Spinal cord (tissue), 10 donors: ENCODE measurements around the gene SPAAR. TPM values are rescaled to one million over a fixed set of nuclear protein-coding genes. Genes with fewer than 3 reads are reported as not detected.
A peak's percentile ranks its signal among the peaks of the same experiment; 100 is the strongest.
"Not testable (repeated sequence)": the region's sequence is repeated elsewhere in the genome, so short reads cannot be mapped to it uniquely, and the experiment has no call there.

Source experiments
- DNase-seq, 6 donors: peaks; one replicate each; pipeline versions ENCODE4 v3.0.0 to v3.0.0-alpha.2; 2013 to 2015; ENCODE audit warnings: low spot score in 6 of 6, low read depth in 4 of 6
- H3K27ac ChIP-seq: one replicate; pipeline ENCODE4 v1.5.1; 2013; ENCODE audit warnings: low read depth, low read length, control low read depth
- H3K27me3 ChIP-seq: one replicate; pipeline ENCODE4 v1.6.1; 2013; ENCODE audit warnings: low read length; ENCODE audit not compliant: control insufficient read depth, insufficient read depth
- H3K36me3 ChIP-seq: one replicate; pipeline ENCODE4 v1.6.1; 2013; ENCODE audit warnings: low read length; ENCODE audit not compliant: control insufficient read depth, insufficient read depth
- H3K4me1 ChIP-seq: one replicate; pipeline ENCODE4 v1.6.1; 2013; ENCODE audit warnings: low read length; ENCODE audit not compliant: control insufficient read depth, insufficient read depth
- H3K4me3 ChIP-seq: one replicate; pipeline ENCODE4 v1.5.1; 2013; ENCODE audit warnings: low read depth, low read length, control low read depth
- H3K9me3 ChIP-seq: one replicate; pipeline ENCODE4 v1.6.1; 2013; ENCODE audit warnings: low read length; ENCODE audit not compliant: control insufficient read depth, insufficient read depth
- WGBS: methylation state at CpG from one replicate; pipeline ENCODE4 v1.1.5; 2013; ENCODE audit warnings: missing lambda C conversion rate; ENCODE audit not compliant: insufficient coverage; 5-methylcytosine and 5-hydroxymethylcytosine counted together
- polyA plus RNA-seq, 2 donors: library from polyadenylated mRNA; unstranded; fragments of 120-200 nt; gene quantifications; one replicate each; pipeline ENCODE4 v1.2.1, GENCODE V29; 2013; ENCODE audit not compliant: insufficient read length in 2 of 2
- total RNA-seq, 2 donors: library from RNA; depleted of rRNA in 1 of 2; stranded (reverse); fragments of 120-200 nt in 1 of 2; fragments of >200 nt in 1 of 2; gene quantifications; one replicate each; pipeline versions ENCODE4 v1.2.3 to v1.2.4, GENCODE V29; 2013 to 2014
- donor health status: healthy.

The SPAAR gene
- total and polyA plus RNA-seq, 4 donors = 0.69 to 1.8 (median 1.2) TPM

GRCh38 chr9:35908504-35909125 is 675 bp upstream of the SPAAR start:
- DNase-seq = peak in 2 of 6 donors; percentile 39 to 89
- peaks cover 64% of the 10 kb centered on the region for H3K4me1 ChIP-seq
- 62% methylated on average over 4 of the region's 9 CpGs for WGBS
- H3K27ac ChIP-seq = peak overlapping the region; percentile 96
- H3K36me3 ChIP-seq = peaks cover 3% of the 10 kb centered on the region
- no peaks in the 10 kb centered on the region for H3K9me3 ChIP-seq
- H3K27me3 ChIP-seq = peaks cover 2% of the 10 kb centered on the region
- no peak overlapping the region for H3K4me3 ChIP-seq

DNA sequence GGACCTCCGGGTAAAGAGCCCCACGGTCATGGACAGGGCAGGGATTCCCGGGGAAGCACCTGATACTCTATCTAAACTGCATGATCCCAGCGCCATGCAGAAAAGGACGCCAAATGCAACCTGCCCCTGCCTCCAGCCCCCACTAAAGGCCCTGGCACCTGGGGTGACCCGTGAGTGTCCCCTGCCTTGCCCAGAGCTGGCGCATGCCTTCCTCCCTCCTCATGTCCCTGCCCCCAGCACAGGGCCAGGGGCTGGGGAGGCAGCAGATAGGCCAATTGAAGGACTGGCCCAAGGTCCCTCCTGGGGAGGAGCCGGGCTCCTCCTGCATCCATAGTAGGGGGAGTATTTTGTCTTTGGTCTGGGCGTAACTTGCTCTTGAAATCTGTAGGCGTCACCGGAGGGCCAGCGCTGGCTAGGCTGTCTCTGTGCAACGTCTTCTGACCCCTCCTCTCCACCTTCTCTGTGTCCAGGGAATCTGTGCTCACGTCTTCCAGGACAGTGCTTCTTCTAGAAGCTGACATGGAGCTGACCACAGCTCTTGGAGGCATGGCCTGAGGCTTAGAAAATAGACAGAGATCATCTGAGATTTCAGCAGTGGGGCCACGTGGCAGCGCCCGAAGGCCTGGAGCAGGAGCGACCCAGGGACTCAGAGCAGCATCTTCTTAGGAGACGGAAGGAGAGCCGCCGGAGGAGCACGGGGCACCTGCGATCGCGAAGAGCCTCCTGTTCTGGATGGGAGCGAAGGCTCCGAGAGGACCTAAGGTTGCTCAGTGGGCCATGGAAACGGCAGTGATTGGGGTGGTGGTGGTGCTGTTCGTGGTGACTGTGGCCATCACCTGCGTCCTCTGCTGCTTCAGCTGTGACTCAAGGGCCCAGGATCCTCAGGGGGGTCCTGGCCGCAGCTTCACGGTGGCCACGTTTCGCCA is 660 bp downstream of the SPAAR start:
- H3K27me3 ChIP-seq = peaks cover 2% of the 10 kb centered on the region
- H3K4me3 ChIP-seq = no peak overlapping the region
- WGBS = 93% methylated on average over 32 of the region's 34 CpGs
- peak overlapping the region; percentile 96 for H3K27ac ChIP-seq
- DNase-seq = no peak
- no peaks in the 10 kb centered on the region for H3K9me3 ChIP-seq
- peaks cover 55% of the 10 kb centered on the region for H3K4me1 ChIP-seq
- H3K36me3 ChIP-seq = peaks cover 3% of the 10 kb centered on the region

DNA sequence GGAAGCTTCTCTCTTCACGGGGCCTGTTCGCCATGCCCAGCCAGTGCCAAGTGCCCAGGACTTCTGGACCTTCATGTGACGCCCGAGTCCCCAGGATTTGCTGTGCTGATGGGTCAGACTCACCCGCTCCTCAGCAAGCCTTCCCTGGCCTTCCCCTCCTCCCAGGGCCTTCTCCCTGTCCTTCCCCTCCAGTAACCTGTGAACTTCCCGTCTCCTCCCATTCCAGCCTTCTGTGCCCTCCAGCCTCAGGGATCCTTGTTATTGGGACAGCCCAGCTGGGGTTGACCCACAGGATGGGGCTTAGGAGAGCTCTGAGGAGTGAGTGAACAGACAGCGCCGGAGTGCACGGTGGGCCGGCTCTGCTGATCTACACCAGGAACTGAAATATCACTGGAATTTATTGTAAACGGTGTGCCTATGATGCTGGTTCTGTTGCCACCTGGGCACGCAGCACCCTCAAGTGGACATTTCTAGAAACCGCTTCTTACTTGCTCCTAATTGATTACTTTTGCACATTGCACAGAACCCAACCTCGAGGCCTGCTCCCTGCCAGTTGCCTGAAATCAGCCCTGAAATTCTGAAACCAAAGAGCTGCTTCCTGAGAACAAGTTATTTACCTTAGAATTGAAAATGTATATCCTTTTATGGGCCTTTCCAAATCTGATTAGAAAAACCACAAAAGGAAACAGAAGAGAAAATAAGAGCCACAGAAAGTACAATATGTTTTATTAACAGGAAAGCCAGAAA is 1.5 kb downstream of the SPAAR start:
- peak overlapping the region; percentile 12 for H3K27ac ChIP-seq
- H3K36me3 ChIP-seq = peaks cover 3% of the 10 kb centered on the region
- H3K4me1 ChIP-seq = peaks cover 47% of the 10 kb centered on the region
- H3K27me3 ChIP-seq = peaks cover 2% of the 10 kb centered on the region
- DNase-seq = no peak
- 75% methylated on average over 11 of the region's 14 CpGs for WGBS
- H3K9me3 ChIP-seq = no peaks in the 10 kb centered on the region
- H3K4me3 ChIP-seq = no peak overlapping the region

- Histone ChIP-seq H3K4me1 (peaks cover 38% of the 10 kb centered on the region), H3K36me3 (peaks cover 3% of the 10 kb centered on the region), H3K4me3 (no peak overlapping the region), H3K27me3 (peaks cover 2% of the 10 kb centered on the region), H3K9me3 (no peaks in the 10 kb centered on the region), H3K27ac (peak overlapping the region; percentile 5)
- DNase-seq = no peak
- 87% methylated on average over 6 of the region's 10 CpGs for WGBS
Measured at GRCh38 chr9:35911690-35912089, 2.4 kb downstream of the SPAAR start.

- Histone ChIP-seq H3K36me3 (peaks cover 3% of the 10 kb centered on the region), H3K4me3 (no peak overlapping the region)
Measured at GRCh38 chr9:35912791-35913400, 3.6 kb downstream of the SPAAR start.

DNA sequence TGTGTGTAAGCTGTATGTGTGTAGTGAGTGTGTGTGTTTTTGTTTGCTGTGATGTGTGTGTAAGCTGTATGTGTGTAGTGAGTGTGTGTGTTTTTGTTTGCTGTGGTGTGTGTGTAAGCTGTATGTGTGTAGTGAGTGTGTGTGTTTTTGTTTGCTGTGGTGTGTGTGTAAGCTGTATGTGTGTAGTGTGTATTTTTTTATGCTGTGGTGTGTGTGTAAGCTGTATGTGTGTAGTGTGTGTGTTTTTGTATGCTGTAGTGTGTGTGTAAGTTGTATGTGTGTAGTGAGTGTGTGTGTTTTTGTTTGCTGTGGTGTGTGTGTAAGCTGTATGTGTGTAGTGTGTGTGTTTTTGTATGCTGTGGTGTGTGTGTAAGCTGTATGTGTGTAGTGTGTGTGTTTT is 4.1 kb downstream of the SPAAR start:
- not testable (repeated sequence) for H3K4me3 ChIP-seq, H3K27me3 ChIP-seq, H3K9me3 ChIP-seq, DNase-seq, H3K27ac ChIP-seq, H3K36me3 ChIP-seq
- H3K4me1 ChIP-seq = peaks cover 21% of the 10 kb centered on the region

More at GRCh38 chr9:35912791-35913400, 3.6 kb downstream of the SPAAR start:
- H3K4me1 ChIP-seq = peaks cover 26% of the 10 kb centered on the region
- WGBS = 55% methylated on average over 9 of the region's 10 CpGs
- H3K27ac ChIP-seq = no peak overlapping the region
- peaks cover 2% of the 10 kb centered on the region for H3K27me3 ChIP-seq
- no peaks in the 10 kb centered on the region for H3K9me3 ChIP-seq
- no peak for DNase-seq

DNA sequence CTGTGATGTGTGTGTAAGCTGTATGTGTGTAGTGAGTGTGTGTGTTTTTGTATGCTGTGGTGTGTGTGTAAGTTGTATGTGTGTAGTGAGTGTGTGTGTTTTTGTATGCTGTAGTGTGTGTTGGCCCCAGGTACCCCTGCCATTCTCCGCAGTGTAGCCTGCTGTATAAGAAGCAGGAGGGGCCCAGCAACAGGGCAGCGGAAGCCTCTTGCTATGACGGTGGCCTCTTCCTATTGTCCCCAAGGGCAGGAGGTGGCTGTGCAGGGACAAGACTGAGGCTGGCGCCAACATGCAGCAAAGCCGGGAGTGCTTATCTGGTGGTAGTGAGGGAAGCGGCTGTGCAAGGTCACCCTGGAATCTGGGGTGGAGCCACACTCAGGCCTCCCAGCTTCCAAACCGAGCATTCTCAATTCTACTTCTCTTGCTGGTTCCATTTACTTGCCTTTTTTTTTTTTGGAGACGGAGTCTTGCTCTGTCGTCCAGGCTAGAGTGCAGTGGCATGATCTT is 5.1 kb downstream of the SPAAR start:
- Histone ChIP-seq H3K36me3 (peaks cover 3% of the 10 kb centered on the region), H3K27ac (no peak overlapping the region), H3K27me3 (no peaks in the 10 kb centered on the region), H3K4me3 (no peak overlapping the region), H3K9me3 (no peaks in the 10 kb centered on the region), H3K4me1 (peaks cover 12% of the 10 kb centered on the region)
- 38% methylated on average over 6 of the region's 9 CpGs for WGBS
- DNase-seq = peak in 2 of 6 donors; percentile 14 to 63

GRCh38 chr9:35915681-35916294 is 6.5 kb downstream of the SPAAR start:
- H3K4me1 ChIP-seq = peaks cover 5% of the 10 kb centered on the region
- WGBS = 83% methylated on average over 15 of the region's 16 CpGs
- H3K27me3 ChIP-seq = no peaks in the 10 kb centered on the region
- no peaks in the 10 kb centered on the region for H3K9me3 ChIP-seq
- H3K4me3 ChIP-seq = no peak overlapping the region
- no peaks in the 10 kb centered on the region for H3K36me3 ChIP-seq
- no peak for DNase-seq
- no peak overlapping the region for H3K27ac ChIP-seq

DNA sequence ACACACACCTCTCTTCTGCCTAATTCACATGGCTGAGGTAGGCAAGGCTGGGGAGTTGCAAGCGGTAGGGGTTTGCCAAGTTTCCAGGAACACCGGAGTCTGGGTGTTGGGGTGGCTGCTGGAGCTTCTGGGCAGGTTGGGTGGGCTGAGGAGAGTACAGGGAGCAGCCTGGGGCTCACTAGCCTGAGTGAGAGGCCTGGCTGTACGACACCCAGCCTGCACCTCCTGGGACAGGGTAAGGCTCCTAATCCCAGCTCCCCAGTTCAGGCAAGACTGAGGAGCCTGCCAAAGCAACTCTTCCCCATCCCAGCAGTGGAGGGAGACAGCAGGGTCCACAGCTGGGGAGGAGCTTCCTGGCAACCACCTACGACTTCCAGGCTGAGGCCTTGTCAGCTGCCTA is 8.0 kb downstream of the SPAAR start:
- DNase-seq = no peak
- Histone ChIP-seq H3K27ac (no peak overlapping the region), H3K27me3 (no peaks in the 10 kb centered on the region), H3K36me3 (no peaks in the 10 kb centered on the region), H3K4me1 (peaks cover 5% of the 10 kb centered on the region), H3K4me3 (no peak overlapping the region), H3K9me3 (no peaks in the 10 kb centered on the region)
- WGBS = 95% methylated on average over 4 of the region's 4 CpGs
